ENCODE data around the gene LIMS1. TPM values are rescaled to one million over a fixed set of nuclear protein-coding genes. Genes with fewer than 3 reads are reported as not detected.

Gene LIMS1
- total and polyA plus RNA-seq, 11 donors: 21.3 to 136 (median 76.0) TPM

DNA sequence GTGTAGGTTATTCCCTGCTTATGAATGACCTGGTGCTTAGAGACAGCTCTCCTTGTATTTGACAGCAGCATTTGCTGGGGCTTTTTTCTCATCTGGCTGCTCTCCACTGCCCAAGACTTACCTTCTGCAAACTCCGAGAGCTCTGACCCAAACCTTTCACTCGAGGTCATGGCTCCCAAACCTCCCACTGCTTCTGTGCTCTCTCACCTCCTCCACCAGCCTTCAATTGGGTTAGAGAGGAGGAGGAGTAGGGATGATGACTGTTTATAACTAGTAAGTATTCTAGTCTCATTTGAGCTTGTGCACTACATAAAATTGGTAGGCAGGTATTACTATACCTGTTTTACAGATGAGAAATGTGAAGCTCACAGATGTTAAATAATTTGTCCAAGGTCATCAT, 40.1 kb downstream of the LIMS1 start:
- DNase-seq: no peak
- H3K27me3 ChIP-seq: no peaks in the 10 kb centered on the region
- 37 to 65% (median 51%) methylated on average over 2 of the region's 2 CpGs for WGBS, 4 donors
- TF ChIP-seq, protein P1, sequence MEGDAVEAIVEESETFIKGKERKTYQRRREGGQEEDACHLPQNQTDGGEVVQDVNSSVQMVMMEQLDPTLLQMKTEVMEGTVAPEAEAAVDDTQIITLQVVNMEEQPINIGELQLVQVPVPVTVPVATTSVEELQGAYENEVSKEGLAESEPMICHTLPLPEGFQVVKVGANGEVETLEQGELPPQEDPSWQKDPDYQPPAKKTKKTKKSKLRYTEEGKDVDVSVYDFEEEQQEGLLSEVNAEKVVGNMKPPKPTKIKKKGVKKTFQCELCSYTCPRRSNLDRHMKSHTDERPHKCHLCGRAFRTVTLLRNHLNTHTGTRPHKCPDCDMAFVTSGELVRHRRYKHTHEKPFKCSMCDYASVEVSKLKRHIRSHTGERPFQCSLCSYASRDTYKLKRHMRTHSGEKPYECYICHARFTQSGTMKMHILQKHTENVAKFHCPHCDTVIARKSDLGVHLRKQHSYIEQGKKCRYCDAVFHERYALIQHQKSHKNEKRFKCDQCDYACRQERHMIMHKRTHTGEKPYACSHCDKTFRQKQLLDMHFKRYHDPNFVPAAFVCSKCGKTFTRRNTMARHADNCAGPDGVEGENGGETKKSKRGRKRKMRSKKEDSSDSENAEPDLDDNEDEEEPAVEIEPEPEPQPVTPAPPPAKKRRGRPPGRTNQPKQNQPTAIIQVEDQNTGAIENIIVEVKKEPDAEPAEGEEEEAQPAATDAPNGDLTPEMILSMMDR (IDR thresholded peaks at IDR 0.05): no peak
- TF ChIP-seq POLR2A (IDR thresholded peaks at IDR 0.05): no peak
- peaks cover 0 to 66% (median 30%) of the 10 kb centered on the region in 12 donors for H3K4me1 ChIP-seq
- no peaks in the 10 kb centered on the region for H3K36me3 ChIP-seq
- H3K9me3 ChIP-seq: no peaks in the 10 kb centered on the region
- no peak overlapping the region for H3K27ac ChIP-seq
- no peak overlapping the region for H3K4me3 ChIP-seq
- intact Hi-C loops (cut with DNase I): no loop called here
- no peak for ATAC-seq

DNA sequence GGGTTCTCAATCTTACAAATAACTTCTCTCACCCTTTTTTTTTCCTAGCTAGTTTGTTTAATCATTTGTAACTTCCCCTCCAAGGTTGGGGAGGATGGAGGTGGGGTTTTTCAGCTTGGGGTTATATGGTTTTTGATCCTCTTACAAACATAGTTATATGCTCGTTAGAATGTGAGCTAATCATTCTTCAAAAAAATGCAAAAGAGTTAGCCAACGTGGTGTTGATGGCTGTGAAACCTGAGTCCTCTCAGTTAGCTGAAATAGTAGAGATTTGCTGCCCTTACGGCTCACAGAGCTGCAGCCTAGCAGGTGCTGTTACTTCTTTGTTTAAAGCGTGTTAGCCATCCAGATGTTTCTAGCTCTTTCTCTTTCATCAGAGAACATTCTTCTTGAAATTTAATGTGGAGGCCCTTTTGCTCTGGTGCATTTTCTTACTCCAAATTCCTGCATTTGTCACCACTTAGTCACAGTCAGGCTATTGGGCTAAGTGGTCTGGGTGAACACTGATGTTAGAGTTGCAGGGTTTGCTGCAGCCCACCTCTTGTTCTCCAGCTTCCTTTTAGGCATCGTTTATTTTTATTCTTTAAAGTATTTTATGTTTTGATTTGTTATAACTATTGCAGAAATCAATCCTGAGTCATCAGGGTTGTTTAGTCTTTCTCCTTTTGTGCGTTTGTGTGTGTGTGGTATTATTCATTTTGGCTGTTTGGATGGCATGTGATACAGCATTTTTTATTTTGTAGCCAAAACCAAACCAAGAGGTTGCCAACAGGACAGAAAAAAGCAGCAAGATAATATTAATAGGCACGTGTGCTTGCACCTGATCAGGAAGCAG, 41.1 kb downstream of the LIMS1 start:
- Histone ChIP-seq H3K27me3 (no peaks in the 10 kb centered on the region), H3K27ac (no peak overlapping the region), H3K4me3 (no peak overlapping the region), H3K4me1 (peaks cover 3 to 71% (median 37%) of the 10 kb centered on the region in 12 donors), H3K9me3 (no peaks in the 10 kb centered on the region), H3K36me3 (no peaks in the 10 kb centered on the region)
- no peak for ATAC-seq
- intact Hi-C loops (cut with DNase I): loop anchor here in 2 of 10 donors (5.0 kb wide), 1 partner anchor 38 kb away; no protein-coding TSS in a partner anchor
- no peak for DNase-seq
- WGBS, 4 donors: 61 to 66% (median 62%) methylated on average over 7 of the region's 7 CpGs
- no peak for TF ChIP-seq POLR2A (IDR thresholded peaks at IDR 0.05)
- TF ChIP-seq, protein P1 (IDR thresholded peaks at IDR 0.05): no peak

DNA sequence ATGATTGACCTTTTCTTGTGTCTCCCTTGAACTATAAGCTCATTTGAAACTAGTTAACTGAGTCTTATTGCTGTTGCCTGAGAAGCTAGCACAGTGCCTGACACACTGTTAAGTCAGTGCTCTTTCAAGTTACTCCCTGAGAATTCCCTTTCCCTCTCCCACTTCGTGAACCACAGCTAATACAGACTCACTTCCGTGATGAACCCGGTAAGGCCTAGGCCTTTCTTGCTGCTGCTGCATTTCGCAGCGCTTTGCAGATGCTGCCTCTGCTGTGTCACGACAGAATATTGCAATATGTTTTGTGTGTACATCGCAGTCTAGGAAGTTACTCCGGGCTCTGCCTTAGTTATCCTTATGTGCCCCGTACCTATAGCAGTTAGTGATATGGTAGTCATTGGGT, 42.8 kb downstream of the LIMS1 start:
- H3K4me1 ChIP-seq: peaks cover 3 to 64% (median 25%) of the 10 kb centered on the region in 12 donors
- intact Hi-C loops (cut with DNase I): loop anchor here in 2 of 10 donors (5.0 kb wide), 1 partner anchor 40 kb away; no protein-coding TSS in a partner anchor
- no peak for ATAC-seq

DNA sequence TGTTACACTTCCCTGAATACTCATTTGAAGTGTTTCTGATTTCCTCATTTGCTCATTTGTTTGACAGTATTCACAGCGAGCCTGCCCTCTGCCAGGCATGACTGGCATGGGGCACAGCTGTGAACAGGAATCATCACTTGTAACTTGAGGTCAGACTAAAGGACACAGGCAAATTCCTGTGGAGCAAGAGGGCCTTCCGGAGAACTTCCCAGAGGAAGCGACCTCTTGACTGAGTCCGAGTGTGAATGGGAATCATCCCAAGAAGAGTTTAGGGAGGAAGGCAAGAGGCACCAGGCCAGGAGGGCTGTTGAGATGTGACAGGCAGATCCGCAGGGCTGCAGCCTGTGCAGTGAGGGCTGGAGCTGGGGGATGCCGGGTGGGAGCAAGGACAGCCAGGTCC, 45.4 kb downstream of the LIMS1 start:
- no peaks in the 10 kb centered on the region for H3K27me3 ChIP-seq
- 12 to 21% (median 15%) methylated on average over 6 of the region's 6 CpGs for WGBS, 4 donors
- TF ChIP-seq POLR2A (IDR thresholded peaks at IDR 0.05): no peak
- TF ChIP-seq, protein P1 (IDR thresholded peaks at IDR 0.05): no peak
- H3K9me3 ChIP-seq: no peaks in the 10 kb centered on the region
- DNase-seq (peak in 4 of 5 donors; percentile 42 to 64 (median 50)), ATAC-seq (peak in 3 of 4 donors; percentile 69 to 80 (median 77))
- peaks cover 3 to 52% (median 23%) of the 10 kb centered on the region in 12 donors for H3K4me1 ChIP-seq
- intact Hi-C loops (cut with DNase I): loop anchor here (2.0 to 10.0 kb wide), 15 partner anchors 42 to 642 kb away; partner anchors contain the start of genes LIMS1 (in 4 of the 10) and GCC2 (in 1 of the 10)
- no peaks in the 10 kb centered on the region for H3K36me3 ChIP-seq
- H3K27ac ChIP-seq: peak overlapping the region in 10 of 12 donors; percentile 6 to 63 (median 50)
- no peak overlapping the region for H3K4me3 ChIP-seq

More for the DNA sequence above, 42.8 kb downstream of the LIMS1 start:
- no peak overlapping the region for H3K27ac ChIP-seq
- H3K36me3 ChIP-seq: no peaks in the 10 kb centered on the region
- no peaks in the 10 kb centered on the region for H3K27me3 ChIP-seq
- H3K4me3 ChIP-seq: no peak overlapping the region
- no peaks in the 10 kb centered on the region for H3K9me3 ChIP-seq
- no peak for DNase-seq
- TF ChIP-seq POLR2A (IDR thresholded peaks at IDR 0.05): no peak
- TF ChIP-seq, protein P1 (IDR thresholded peaks at IDR 0.05): no peak
- 78 to 88% (median 86%) methylated on average over 9 of the region's 9 CpGs for WGBS, 4 donors
